ENCODE results near the gene RIN3.

The RIN3 gene

DNA sequence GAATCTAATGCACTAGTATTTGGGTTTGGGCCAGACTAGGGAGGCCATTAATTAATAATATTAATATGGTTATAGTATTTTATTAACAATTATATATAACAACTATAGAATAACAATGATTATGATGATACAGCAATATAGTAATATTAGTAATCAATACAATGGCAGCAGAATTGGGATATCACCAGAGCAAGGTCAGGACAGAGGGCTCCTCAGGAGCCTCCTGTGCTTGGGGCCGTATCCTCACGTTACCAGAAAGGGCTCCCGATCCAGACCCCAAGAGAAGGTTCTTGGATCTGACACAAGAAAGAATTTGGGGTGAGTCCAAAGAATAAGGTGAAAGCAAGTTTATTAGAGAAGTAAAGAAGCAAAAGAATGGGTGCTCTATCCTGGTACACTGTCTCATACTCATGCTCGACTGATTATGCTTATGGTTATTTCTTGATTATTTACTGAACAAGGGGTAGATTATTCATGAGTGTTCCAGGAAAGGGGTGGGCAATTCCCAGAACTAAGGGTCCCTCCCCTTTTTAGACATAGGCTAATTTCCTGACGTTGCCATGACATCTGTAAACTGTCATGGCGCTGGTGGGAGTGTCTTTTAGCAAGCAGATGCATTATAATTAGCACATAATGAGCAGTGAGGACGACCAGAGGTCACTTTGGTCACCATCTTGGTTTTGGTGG is 61.6 kb downstream of the RIN3 start:
- TF ChIP-seq, protein P1, sequence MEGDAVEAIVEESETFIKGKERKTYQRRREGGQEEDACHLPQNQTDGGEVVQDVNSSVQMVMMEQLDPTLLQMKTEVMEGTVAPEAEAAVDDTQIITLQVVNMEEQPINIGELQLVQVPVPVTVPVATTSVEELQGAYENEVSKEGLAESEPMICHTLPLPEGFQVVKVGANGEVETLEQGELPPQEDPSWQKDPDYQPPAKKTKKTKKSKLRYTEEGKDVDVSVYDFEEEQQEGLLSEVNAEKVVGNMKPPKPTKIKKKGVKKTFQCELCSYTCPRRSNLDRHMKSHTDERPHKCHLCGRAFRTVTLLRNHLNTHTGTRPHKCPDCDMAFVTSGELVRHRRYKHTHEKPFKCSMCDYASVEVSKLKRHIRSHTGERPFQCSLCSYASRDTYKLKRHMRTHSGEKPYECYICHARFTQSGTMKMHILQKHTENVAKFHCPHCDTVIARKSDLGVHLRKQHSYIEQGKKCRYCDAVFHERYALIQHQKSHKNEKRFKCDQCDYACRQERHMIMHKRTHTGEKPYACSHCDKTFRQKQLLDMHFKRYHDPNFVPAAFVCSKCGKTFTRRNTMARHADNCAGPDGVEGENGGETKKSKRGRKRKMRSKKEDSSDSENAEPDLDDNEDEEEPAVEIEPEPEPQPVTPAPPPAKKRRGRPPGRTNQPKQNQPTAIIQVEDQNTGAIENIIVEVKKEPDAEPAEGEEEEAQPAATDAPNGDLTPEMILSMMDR (IDR thresholded peaks at IDR 0.05; ENCODE audit: extremely low read depth, insufficient read depth, missing control alignments) = no peak
- DNase-seq (ENCODE audit: low spot score) = no peak
- in situ Hi-C loops (cut with MboI; ENCODE audit: low pct_unique_long_range_greater_than_20kb, low sequenced_read_pairs, unreplicated experiment) = loop anchor here (25.0 kb wide), 1 partner anchor 212 kb away; the partner anchor contains the start of gene GOLGA5

DNA sequence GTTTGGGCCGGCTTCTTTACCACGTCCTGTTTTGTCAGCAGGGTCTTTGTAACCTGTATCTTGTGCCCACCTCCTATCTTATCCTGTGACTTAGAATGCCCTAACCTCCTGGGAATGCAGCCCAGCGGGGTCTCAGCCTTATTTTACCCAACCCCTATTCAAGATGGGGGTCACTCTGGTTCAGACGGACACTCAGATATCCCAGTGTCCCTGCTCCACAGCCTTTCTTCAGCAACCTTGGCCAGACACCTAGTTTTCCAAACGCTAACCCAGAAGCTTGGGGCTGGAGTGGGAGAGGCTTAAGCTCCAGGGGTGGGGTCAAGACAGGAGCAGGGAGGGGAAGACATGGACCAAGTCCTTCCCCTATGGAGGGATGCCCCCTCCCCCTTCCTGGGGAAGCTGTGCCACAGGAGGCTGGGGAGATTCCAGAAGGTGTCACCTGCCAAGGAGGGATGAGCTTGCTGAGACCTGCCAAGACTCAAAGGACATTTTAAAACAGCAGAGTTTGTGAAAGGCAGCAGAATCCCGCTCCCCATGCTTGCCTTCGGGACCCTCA is 62.2 kb downstream of the RIN3 start:
- in situ Hi-C loops (cut with MboI; ENCODE audit: low pct_unique_long_range_greater_than_20kb, low sequenced_read_pairs, unreplicated experiment) = loop anchor here (25.0 kb wide), 1 partner anchor 211 kb away; the partner anchor contains the start of gene GOLGA5
- TF ChIP-seq, protein P1 (IDR thresholded peaks at IDR 0.05; ENCODE audit: extremely low read depth, insufficient read depth, missing control alignments) = no peak
- DNase-seq (ENCODE audit: low spot score) = no peak

DNA sequence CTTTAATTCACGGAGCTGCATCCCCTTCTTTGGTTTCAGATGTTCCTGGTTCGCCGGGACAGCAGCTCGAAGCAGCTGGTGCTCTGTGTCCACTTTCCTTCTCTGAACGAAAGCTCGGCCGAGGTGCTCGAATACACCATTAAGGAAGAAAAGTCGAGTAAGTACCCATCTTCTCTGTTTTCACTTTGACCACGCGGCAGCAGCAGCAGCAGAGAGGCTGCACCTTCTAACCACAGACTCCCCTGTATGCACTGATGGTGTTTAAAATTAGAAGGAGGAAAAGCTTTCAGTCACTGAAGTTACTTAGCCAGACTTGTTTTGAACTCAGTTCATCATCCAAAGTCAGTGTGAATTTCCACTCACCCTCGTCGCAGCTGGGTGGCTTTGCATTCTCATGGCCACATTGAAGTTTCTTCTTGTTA is 63.8 kb downstream of the RIN3 start:
- in situ Hi-C loops (cut with MboI; ENCODE audit: low pct_unique_long_range_greater_than_20kb, low sequenced_read_pairs, unreplicated experiment) = loop anchor here (25.0 kb wide), 1 partner anchor 210 kb away; the partner anchor contains the start of gene GOLGA5

DNA sequence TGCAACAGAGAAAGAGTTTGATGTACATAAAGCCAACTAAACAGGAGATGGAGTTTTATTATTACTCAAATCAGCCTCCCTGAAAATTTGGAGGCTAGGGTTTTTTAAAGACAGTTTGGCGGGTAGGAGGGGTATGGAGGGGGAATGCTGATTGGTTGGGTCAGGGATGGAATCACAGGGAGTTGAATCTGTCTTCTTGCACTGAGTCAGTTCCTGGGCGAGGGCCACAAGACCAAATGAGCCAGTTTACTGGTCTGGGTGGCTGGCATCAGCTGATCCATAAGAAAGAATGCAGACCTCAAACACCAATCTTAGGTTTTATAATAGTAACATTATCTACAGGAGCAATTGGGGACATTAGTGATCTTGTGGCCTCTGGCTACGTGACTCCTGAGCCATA is 64.9 kb downstream of the RIN3 start:
- in situ Hi-C loops (cut with MboI; ENCODE audit: low pct_unique_long_range_greater_than_20kb, low sequenced_read_pairs, unreplicated experiment) = loop anchor here (25.0 kb wide), 1 partner anchor 209 kb away; the partner anchor contains the start of gene GOLGA5
- no peak for DNase-seq (ENCODE audit: low spot score)
- TF ChIP-seq, protein P1 (IDR thresholded peaks at IDR 0.05; ENCODE audit: extremely low read depth, insufficient read depth, missing control alignments) = no peak

More for the DNA sequence above, 63.8 kb downstream of the RIN3 start:
- TF ChIP-seq, protein P1 (IDR thresholded peaks at IDR 0.05; ENCODE audit: extremely low read depth, insufficient read depth, missing control alignments) = no peak
- peak; percentile 65 for DNase-seq (ENCODE audit: low spot score)

DNA sequence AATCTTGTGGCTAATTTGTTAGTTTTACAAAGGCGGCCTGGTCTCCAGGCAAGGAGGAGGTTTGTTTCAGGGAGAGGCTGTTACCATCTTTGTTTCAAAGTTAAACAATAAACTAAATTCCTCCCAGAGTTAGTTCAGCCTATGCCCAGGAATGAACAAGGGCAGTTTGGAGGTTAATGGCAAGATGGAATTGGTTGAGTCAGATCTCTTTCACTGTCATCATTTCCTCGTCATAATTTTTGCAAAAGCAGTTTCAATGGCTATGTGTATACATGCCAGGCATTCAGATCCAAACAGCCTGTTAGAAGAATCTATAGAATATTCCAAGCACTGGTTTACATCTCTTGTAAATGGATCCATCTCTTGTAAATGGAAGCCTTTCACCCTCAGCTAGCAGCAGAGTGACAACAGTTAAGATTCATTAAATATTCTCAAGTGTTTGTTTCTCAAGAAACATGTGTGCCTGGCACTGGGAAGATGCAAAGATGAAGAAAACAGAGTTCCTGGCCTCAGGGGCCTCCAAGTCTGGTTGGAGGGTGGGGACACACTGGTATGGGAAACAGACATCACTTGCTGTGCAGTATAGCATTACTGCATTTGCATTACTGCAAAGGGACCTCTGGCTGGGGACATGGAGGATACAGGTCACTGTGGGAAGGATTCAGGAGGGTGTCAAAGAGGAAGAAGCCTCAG is 65.8 kb downstream of the RIN3 start:
- DNase-seq (ENCODE audit: low spot score) = no peak
- TF ChIP-seq, protein P1 (IDR thresholded peaks at IDR 0.05; ENCODE audit: extremely low read depth, insufficient read depth, missing control alignments) = no peak
- in situ Hi-C loops (cut with MboI; ENCODE audit: low pct_unique_long_range_greater_than_20kb, low sequenced_read_pairs, unreplicated experiment) = loop anchor here (25.0 kb wide), 1 partner anchor 208 kb away; the partner anchor contains the start of gene GOLGA5

DNA sequence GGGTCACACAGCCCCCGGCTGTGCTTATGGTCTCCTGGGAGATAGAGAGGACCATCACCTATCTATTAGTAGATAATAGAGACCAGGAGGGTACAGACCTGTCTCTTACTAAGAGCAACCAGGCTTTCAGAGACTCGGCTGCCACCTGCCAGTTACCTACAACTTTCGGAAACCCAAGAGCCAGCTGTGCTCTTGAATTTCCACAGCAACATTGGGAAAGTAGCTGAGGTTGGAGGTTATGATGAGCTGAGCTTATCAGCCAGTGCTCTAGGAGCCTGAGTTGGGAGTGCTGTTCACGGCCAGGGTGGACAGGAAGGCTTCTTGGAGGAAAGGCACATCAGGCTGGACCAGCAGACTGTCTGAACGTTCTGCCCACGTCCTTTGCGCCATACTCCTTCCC is 67.6 kb downstream of the RIN3 start:
- TF ChIP-seq, protein P1 (IDR thresholded peaks at IDR 0.05; ENCODE audit: extremely low read depth, insufficient read depth, missing control alignments) = no peak
- DNase-seq (ENCODE audit: low spot score) = no peak
- in situ Hi-C loops (cut with MboI; ENCODE audit: low pct_unique_long_range_greater_than_20kb, low sequenced_read_pairs, unreplicated experiment) = loop anchor here (25.0 kb wide), 1 partner anchor 206 kb away; the partner anchor contains the start of gene GOLGA5
